Prostate gland (tissue), 2 donors: ENCODE data around the gene CCDC170. TPM values are rescaled to one million over a fixed set of nuclear protein-coding genes. Genes with fewer than 3 reads are reported as not detected.
"Not testable (repeated sequence)": the region's sequence is repeated elsewhere in the genome, so short reads cannot be mapped to it uniquely, and the experiment has no call there.

Experiments used
- DNase-seq: peaks from one replicate; pipeline ENCODE4 v3.0.0-alpha.2; 2019; ENCODE audit warnings: low spot score
- H3K27ac ChIP-seq, 2 donors: fragments of 200-600 bp; sonication (generic); 2 replicates each; pipeline ENCODE4 v1.5.1; 2017 to 2019
- H3K27me3 ChIP-seq: fragments of 200-600 bp; sonication (generic); replicated peaks from 2 replicates; pipeline ENCODE4 v1.5.1; 2019; ENCODE audit not compliant: insufficient read depth
- H3K36me3 ChIP-seq, 2 donors: fragments of 200-600 bp; sonication (generic); 1 replicate in 1 of 2; 2 replicates in 1 of 2; pipeline versions ENCODE4 v1.5.1 to v1.8.1; 2017 to 2019
- H3K4me1 ChIP-seq: fragments of 200-600 bp; sonication (generic); replicated peaks from 2 replicates; pipeline ENCODE4 v1.5.1; 2019
- H3K4me3 ChIP-seq, 2 donors: fragments of 200-600 bp; sonication (generic); 2 replicates each; pipeline ENCODE4 v1.5.1; 2017 to 2019
- H3K9me3 ChIP-seq: fragments of 200-600 bp; sonication (generic); 2 replicates; pipeline ENCODE4 v1.5.1; 2017
- CTCF ChIP-seq, 4 experiments: fragments of 200-600 bp in 2 of 4; fragments of 450-650 bp in 2 of 4; sonication (generic) in 2 of 4; IDR thresholded peaks; 1 replicate in 3 of 4; 2 replicates in 1 of 4; pipeline ENCODE4 v1.5.1; 2016 to 2019; ENCODE audit warnings: antibody characterized with exemption in 4 of 4, mild to moderate bottlenecking in 2 of 4, moderate library complexity in 2 of 4
- POLR2A ChIP-seq: fragments of 450-650 bp; IDR thresholded peaks from one replicate; pipeline ENCODE4 v1.6.1; 2016; ENCODE audit warnings: antibody characterized with exemption, mild to moderate bottlenecking
- POLR2AphosphoS5 ChIP-seq: sonication (generic); formaldehyde crosslinking; IDR thresholded peaks from one replicate; pipeline ENCODE4 v1.6.1; 2017; ENCODE audit warnings: antibody characterized with exemption
- WGBS: methylation state at CpG from one replicate; pipeline ENCODE4 v1.1.5; 2018; 5-methylcytosine and 5-hydroxymethylcytosine counted together
- intact Hi-C: fragments of 100-400 bp; cut with DNase I; formaldehyde crosslinking; loops from one replicate; pipeline ENCODE4 v1.14.2; 2022
- total RNA-seq, 2 donors: library from RNA; depleted of rRNA; stranded (reverse); fragments of >200 nt; gene quantifications; one replicate each; pipeline ENCODE4 v1.1.0, GENCODE V29; 2016

The CCDC170 gene
- total RNA-seq, 2 donors from 2014 or later, result 0.32 to 0.85 TPM

DNA sequence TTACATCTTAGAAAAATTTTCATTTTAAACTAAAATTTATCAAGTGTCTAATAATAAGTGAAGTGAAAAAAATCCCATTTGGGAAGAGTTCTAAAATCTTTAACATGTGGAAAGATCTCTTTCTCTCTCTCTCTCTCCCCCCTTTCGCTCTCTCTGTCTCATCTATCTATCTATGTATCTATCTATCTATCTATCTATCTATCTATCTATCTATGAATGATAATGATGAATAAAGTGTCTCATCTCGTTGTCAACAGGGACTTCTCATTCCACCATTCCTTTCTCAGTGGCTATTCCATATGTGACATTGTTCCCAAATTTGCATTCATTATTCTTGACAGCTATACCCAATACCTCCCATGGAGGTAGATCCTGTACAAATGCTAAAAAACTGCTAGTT, 15.2 kb downstream of the CCDC170 start:
- Histone ChIP-seq H3K9me3 (no peaks in the 10 kb centered on the region), H3K4me1 (no peaks in the 10 kb centered on the region), H3K4me3 (no peak overlapping the region), H3K27ac (no peak overlapping the region), H3K36me3 (no peaks in the 10 kb centered on the region), H3K27me3 (no peaks in the 10 kb centered on the region)
- DNase-seq, result no peak
- WGBS, result 85% methylated on average over 2 of the region's 2 CpGs
- intact Hi-C loops, result no loop called here
- TF ChIP-seq POLR2AphosphoS5 (no peak), POLR2A (no peak), CTCF (IDR thresholded peaks at IDR 0.05) (no peak)

GRCh38 chr6:151512481-151512880, 18.7 kb downstream of the CCDC170 start:
- Histone ChIP-seq H3K4me3 (no peak overlapping the region), H3K36me3 (no peaks in the 10 kb centered on the region), H3K27me3 (no peaks in the 10 kb centered on the region), H3K27ac (no peak overlapping the region), H3K4me1 (no peaks in the 10 kb centered on the region), H3K9me3 (no peaks in the 10 kb centered on the region)
- intact Hi-C loops, result no loop called here
- DNase-seq, result no peak
- WGBS, result 86% methylated on average over 5 of the region's 5 CpGs
- TF ChIP-seq CTCF (IDR thresholded peaks at IDR 0.05) (no peak), POLR2A (no peak), POLR2AphosphoS5 (no peak)

GRCh38 chr6:151514000-151514730, 20.3 kb downstream of the CCDC170 start:
- Histone ChIP-seq H3K36me3 (no peaks in the 10 kb centered on the region), H3K4me1 (no peaks in the 10 kb centered on the region), H3K27ac (no peak overlapping the region), H3K4me3 (no peak overlapping the region), H3K27me3 (no peaks in the 10 kb centered on the region), H3K9me3 (no peaks in the 10 kb centered on the region)
- WGBS, result 87% methylated on average over 9 of the region's 9 CpGs
- TF ChIP-seq CTCF (IDR thresholded peaks at IDR 0.05), result no peak
- no peak for TF ChIP-seq POLR2A
- no peak for TF ChIP-seq POLR2AphosphoS5
- intact Hi-C loops, result no loop called here
- DNase-seq, result no peak

DNA sequence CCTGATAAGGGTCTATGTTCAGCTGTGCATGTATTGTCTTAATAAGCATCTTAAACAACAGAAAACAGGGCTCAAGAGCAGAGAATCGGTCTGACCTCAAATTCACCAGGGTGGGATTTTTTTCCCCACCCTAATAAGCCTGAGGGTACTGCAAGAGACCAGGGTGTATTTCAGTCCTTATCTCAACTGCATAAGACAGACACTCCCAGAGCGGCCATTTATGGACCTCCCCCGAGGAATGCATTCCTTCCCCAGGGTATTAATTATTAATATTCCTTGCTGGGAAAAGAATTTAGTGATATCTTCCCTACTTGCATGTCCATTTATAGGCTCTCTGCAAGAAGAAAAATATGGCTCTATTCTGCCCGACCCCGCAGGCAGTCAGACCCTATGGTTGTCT, 25.2 kb downstream of the CCDC170 start:
- H3K36me3 ChIP-seq, H3K4me1 ChIP-seq, H3K4me3 ChIP-seq, H3K27me3 ChIP-seq, DNase-seq, H3K27ac ChIP-seq, intact Hi-C loops, H3K9me3 ChIP-seq: not testable (repeated sequence)
- WGBS, result 94% methylated on average over 5 of the region's 5 CpGs

GRCh38 chr6:151523034-151523433, 29.2 kb downstream of the CCDC170 start:
- H3K27me3 ChIP-seq, result no peaks in the 10 kb centered on the region
- H3K4me1 ChIP-seq, result no peaks in the 10 kb centered on the region
- no peak overlapping the region for H3K4me3 ChIP-seq
- no peak overlapping the region for H3K27ac ChIP-seq
- TF ChIP-seq POLR2AphosphoS5 (no peak), CTCF (IDR thresholded peaks at IDR 0.05) (no peak), POLR2A (no peak)
- 84% methylated on average over 1 of the region's 1 CpG for WGBS
- H3K9me3 ChIP-seq, result no peaks in the 10 kb centered on the region
- no peak for DNase-seq
- intact Hi-C loops, result no loop called here
- no peaks in the 10 kb centered on the region for H3K36me3 ChIP-seq
